ENCODE results near the gene KRT9. TPM values are rescaled to one million over a fixed set of nuclear protein-coding genes. Genes with fewer than 3 reads are reported as not detected.
"Not testable (repeated sequence)": the region's sequence is repeated elsewhere in the genome, so short reads cannot be mapped to it uniquely, and the experiment has no call there.

KRT9 gene
- total RNA-seq, 3 donors from 2014 or later: not detected

- no peak for TF ChIP-seq CTCF (IDR thresholded peaks at IDR 0.05)
- intact Hi-C loops (cut with DNase I, micrococcal nuclease): no loop called here
- no peaks in the 10 kb centered on the region for H3K9me3 ChIP-seq
- no peaks in the 10 kb centered on the region for H3K4me1 ChIP-seq (ENCODE audit: low read depth)
- no peak overlapping the region for H3K4me3 ChIP-seq
- ATAC-seq (no peak), DNase-seq (no peak)
- no peaks in the 10 kb centered on the region for H3K36me3 ChIP-seq (ENCODE audit: low read depth)
Measured at GRCh38 chr17:41618341-41619035, 46.6 kb upstream of the KRT9 start.

GRCh38 chr17:41617698-41618097 is 45.8 kb upstream of the KRT9 start:
- TF ChIP-seq CTCF (IDR thresholded peaks at IDR 0.05): no peak
- H3K36me3 ChIP-seq (ENCODE audit: low read depth): no peaks in the 10 kb centered on the region
- no peak overlapping the region for H3K4me3 ChIP-seq
- no peaks in the 10 kb centered on the region for H3K9me3 ChIP-seq
- no peaks in the 10 kb centered on the region for H3K4me1 ChIP-seq (ENCODE audit: low read depth)
- intact Hi-C loops (cut with DNase I, micrococcal nuclease): no loop called here
- ATAC-seq (no peak), DNase-seq (no peak)

GRCh38 chr17:41617136-41617535 is 45.3 kb upstream of the KRT9 start:
- H3K36me3 ChIP-seq (ENCODE audit: low read depth): no peaks in the 10 kb centered on the region
- no peaks in the 10 kb centered on the region for H3K4me1 ChIP-seq (ENCODE audit: low read depth)
- no peak overlapping the region for H3K4me3 ChIP-seq
- no peaks in the 10 kb centered on the region for H3K9me3 ChIP-seq
- DNase-seq (no peak), ATAC-seq (no peak)
- intact Hi-C loops (cut with DNase I, micrococcal nuclease): no loop called here
- TF ChIP-seq CTCF (IDR thresholded peaks at IDR 0.05): no peak

GRCh38 chr17:41616486-41616885 is 44.6 kb upstream of the KRT9 start:
- H3K4me3 ChIP-seq; H3K36me3 ChIP-seq (ENCODE audit: low read depth); ATAC-seq; H3K9me3 ChIP-seq; DNase-seq; intact Hi-C loops (cut with DNase I, micrococcal nuclease); H3K4me1 ChIP-seq (ENCODE audit: low read depth): not testable (repeated sequence)

- H3K4me3 ChIP-seq: no peak overlapping the region
- intact Hi-C loops (cut with DNase I, micrococcal nuclease): no loop called here
- H3K4me1 ChIP-seq (ENCODE audit: low read depth): no peaks in the 10 kb centered on the region
- no peak for TF ChIP-seq CTCF (IDR thresholded peaks at IDR 0.05)
- ATAC-seq: no peak
- no peak for DNase-seq
- no peaks in the 10 kb centered on the region for H3K9me3 ChIP-seq
- H3K36me3 ChIP-seq (ENCODE audit: low read depth): no peaks in the 10 kb centered on the region
Measured at GRCh38 chr17:41615454-41615853, 43.6 kb upstream of the KRT9 start.

- H3K9me3 ChIP-seq; intact Hi-C loops (cut with DNase I, micrococcal nuclease); DNase-seq; ATAC-seq; H3K36me3 ChIP-seq (ENCODE audit: low read depth); H3K4me1 ChIP-seq (ENCODE audit: low read depth); H3K4me3 ChIP-seq: not testable (repeated sequence)
Measured at GRCh38 chr17:41614767-41615166, 42.9 kb upstream of the KRT9 start.

GRCh38 chr17:41614098-41614497 is 42.2 kb upstream of the KRT9 start:
- Histone ChIP-seq H3K36me3 (ENCODE audit: low read depth) (no peaks in the 10 kb centered on the region), H3K4me1 (ENCODE audit: low read depth) (no peaks in the 10 kb centered on the region), H3K9me3 (no peaks in the 10 kb centered on the region), H3K4me3 (no peak overlapping the region)
- ATAC-seq (no peak), DNase-seq (no peak)
- no peak for TF ChIP-seq CTCF (IDR thresholded peaks at IDR 0.05)
- intact Hi-C loops (cut with DNase I, micrococcal nuclease): no loop called here
